Sigmoid colon (tissue), 4 donors: Measurements from ENCODE around the gene PRSS27.

Source experiments
- POLR2AphosphoS5 ChIP-seq, 4 donors: sonication (generic); formaldehyde crosslinking; IDR thresholded peaks; one replicate each; pipeline ENCODE4 v1.6.1; 2017; ENCODE audit warnings: antibody characterized with exemption in 4 of 4
- TF ChIP-seq, protein P1 (sequence below), 4 experiments: fragments of 450-650 bp in 3 of 4; fragments of 200-600 bp in 1 of 4; IDR thresholded peaks; one replicate each; pipeline ENCODE4 v1.5.1; 2016 to 2019; ENCODE audit warnings: antibody characterized with exemption in 4 of 4, mild to moderate bottlenecking in 3 of 4, moderate library complexity in 2 of 4

- TF ChIP-seq, protein P1, sequence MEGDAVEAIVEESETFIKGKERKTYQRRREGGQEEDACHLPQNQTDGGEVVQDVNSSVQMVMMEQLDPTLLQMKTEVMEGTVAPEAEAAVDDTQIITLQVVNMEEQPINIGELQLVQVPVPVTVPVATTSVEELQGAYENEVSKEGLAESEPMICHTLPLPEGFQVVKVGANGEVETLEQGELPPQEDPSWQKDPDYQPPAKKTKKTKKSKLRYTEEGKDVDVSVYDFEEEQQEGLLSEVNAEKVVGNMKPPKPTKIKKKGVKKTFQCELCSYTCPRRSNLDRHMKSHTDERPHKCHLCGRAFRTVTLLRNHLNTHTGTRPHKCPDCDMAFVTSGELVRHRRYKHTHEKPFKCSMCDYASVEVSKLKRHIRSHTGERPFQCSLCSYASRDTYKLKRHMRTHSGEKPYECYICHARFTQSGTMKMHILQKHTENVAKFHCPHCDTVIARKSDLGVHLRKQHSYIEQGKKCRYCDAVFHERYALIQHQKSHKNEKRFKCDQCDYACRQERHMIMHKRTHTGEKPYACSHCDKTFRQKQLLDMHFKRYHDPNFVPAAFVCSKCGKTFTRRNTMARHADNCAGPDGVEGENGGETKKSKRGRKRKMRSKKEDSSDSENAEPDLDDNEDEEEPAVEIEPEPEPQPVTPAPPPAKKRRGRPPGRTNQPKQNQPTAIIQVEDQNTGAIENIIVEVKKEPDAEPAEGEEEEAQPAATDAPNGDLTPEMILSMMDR (IDR thresholded peaks at IDR 0.05), result no peak
- no peak for TF ChIP-seq POLR2AphosphoS5 (IDR thresholded peaks at IDR 0.05)
Observed at GRCh38 chr16:2728034-2728433, 8.0 kb upstream of the PRSS27 start.
